ENCODE results near the gene LIPH. TPM values are rescaled to one million over a fixed set of nuclear protein-coding genes. Genes with fewer than 3 reads are reported as not detected.

LIPH gene
- total RNA-seq, 2 donors from 2014 or later: 2.0 to 4.5 TPM

DNA sequence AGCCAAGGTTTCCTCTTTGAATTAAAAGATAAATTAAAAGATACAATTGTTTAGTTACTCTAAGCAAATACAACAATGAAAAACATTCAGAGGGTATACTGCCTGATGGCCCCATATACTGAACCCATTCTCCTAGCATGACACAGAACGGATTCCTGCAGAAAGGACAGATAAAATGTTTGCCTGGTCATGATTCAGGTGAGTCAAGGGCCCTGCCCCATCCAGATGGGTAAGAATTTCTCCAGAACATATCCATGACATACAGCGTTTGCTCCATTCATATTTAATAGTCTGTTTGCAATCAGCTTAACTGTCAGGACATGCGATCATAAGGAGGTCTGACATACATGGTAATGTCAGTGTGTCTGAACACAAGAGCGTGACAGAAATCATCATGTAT, 62.1 kb downstream of the LIPH start:
- Histone ChIP-seq H3K27me3 (replicated peaks; ENCODE audit: insufficient read depth) (no peaks in the 10 kb centered on the region), H3K4me3 (no peak overlapping the region), H3K27ac (no peak overlapping the region), H3K4me1 (ENCODE audit: control insufficient read depth in 1 of 2, low read depth in 2 of 2) (no peaks in the 10 kb centered on the region), H3K36me3 (peaks cover 22% of the 10 kb centered on the region), H3K9me3 (no peaks in the 10 kb centered on the region)
- TF ChIP-seq, protein P1, sequence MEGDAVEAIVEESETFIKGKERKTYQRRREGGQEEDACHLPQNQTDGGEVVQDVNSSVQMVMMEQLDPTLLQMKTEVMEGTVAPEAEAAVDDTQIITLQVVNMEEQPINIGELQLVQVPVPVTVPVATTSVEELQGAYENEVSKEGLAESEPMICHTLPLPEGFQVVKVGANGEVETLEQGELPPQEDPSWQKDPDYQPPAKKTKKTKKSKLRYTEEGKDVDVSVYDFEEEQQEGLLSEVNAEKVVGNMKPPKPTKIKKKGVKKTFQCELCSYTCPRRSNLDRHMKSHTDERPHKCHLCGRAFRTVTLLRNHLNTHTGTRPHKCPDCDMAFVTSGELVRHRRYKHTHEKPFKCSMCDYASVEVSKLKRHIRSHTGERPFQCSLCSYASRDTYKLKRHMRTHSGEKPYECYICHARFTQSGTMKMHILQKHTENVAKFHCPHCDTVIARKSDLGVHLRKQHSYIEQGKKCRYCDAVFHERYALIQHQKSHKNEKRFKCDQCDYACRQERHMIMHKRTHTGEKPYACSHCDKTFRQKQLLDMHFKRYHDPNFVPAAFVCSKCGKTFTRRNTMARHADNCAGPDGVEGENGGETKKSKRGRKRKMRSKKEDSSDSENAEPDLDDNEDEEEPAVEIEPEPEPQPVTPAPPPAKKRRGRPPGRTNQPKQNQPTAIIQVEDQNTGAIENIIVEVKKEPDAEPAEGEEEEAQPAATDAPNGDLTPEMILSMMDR (IDR thresholded peaks at IDR 0.05): no peak
- DNase-seq (ENCODE audit: low spot score): no peak
- ATAC-seq (ENCODE audit: insufficient number of reproducible peaks, low FRiP score, low read depth): no peak

DNA sequence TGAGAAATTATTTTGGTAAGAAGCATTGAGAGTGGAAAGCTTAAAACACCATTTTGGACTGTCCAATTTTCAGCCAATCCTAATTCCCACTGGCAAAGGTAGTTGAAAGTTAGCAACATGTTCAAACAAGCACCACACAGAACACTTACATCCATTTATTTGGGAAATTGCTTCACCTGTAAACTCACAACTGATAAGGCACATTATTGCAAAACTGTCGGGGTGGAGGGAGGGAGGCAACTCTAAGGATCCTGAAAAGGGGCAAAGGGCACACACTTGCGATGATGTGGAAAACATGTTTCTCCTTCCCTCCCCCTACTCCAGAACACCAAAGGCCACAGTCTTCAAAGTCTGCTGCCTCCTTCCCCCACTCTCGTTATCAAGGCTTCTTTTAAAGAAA, 62.9 kb downstream of the LIPH start:
- no peak for DNase-seq (ENCODE audit: low spot score)
- H3K36me3 ChIP-seq: peaks cover 17% of the 10 kb centered on the region

DNA sequence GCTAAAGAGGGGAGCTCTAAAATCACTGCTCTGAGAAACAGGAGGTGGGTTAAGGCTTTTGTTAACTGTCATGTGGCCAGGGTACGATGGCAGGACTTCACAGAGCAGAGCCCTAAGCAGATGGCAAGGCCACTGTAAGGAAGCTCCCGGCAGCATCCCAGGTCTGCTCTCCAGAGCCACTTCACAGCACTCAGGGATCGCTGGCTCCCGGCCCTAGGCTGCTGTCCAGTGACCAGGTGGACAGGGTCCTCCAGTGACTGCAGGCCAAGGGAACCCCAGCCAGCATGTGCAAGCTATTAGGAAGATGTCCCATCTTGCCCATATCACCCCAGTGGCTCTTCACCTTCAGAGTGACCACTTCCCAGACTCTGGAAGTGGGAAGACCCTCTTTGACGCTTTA, 63.9 kb downstream of the LIPH start:
- no peak overlapping the region for H3K4me3 ChIP-seq
- TF ChIP-seq, protein P1 (IDR thresholded peaks at IDR 0.05): no peak
- H3K27ac ChIP-seq: no peak overlapping the region
- H3K36me3 ChIP-seq: peaks cover 17% of the 10 kb centered on the region
- no peaks in the 10 kb centered on the region for H3K27me3 ChIP-seq (replicated peaks; ENCODE audit: insufficient read depth)
- H3K4me1 ChIP-seq (ENCODE audit: control insufficient read depth in 1 of 2, low read depth in 2 of 2): no peaks in the 10 kb centered on the region
- ATAC-seq (ENCODE audit: insufficient number of reproducible peaks, low FRiP score, low read depth) (no peak), DNase-seq (ENCODE audit: low spot score) (no peak)
- no peaks in the 10 kb centered on the region for H3K9me3 ChIP-seq

More for the DNA sequence above, 62.9 kb downstream of the LIPH start:
- TF ChIP-seq, protein P1 (IDR thresholded peaks at IDR 0.05): no peak
- no peak overlapping the region for H3K4me3 ChIP-seq
- no peaks in the 10 kb centered on the region for H3K4me1 ChIP-seq (ENCODE audit: control insufficient read depth in 1 of 2, low read depth in 2 of 2)
- H3K27ac ChIP-seq: no peak overlapping the region
- no peak for ATAC-seq (ENCODE audit: insufficient number of reproducible peaks, low FRiP score, low read depth)
- H3K9me3 ChIP-seq: no peaks in the 10 kb centered on the region
- H3K27me3 ChIP-seq (replicated peaks; ENCODE audit: insufficient read depth): no peaks in the 10 kb centered on the region

DNA sequence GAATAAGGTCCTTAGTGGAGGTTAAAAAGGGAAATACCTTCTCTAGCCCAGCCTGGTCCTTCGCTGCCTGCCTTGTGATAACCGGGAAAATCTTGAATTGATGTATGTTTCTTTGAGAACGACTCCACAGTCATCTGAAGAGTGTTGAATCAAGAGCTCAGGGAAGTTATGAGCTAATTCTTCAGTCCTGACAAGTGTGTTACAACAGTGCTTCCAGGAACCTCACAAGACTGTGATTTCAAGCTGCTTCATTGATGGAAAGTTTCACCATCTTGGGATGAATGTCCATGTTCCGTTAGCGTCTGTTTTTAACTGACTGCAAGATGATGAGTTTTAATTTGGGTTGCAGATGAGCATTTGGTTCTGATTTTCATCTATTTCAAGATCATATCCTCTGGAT, 66.0 kb downstream of the LIPH start:
- Histone ChIP-seq H3K27ac (no peak overlapping the region), H3K4me1 (ENCODE audit: control insufficient read depth in 1 of 2, low read depth in 2 of 2) (no peaks in the 10 kb centered on the region), H3K27me3 (replicated peaks; ENCODE audit: insufficient read depth) (no peaks in the 10 kb centered on the region), H3K4me3 (no peak overlapping the region), H3K9me3 (no peaks in the 10 kb centered on the region), H3K36me3 (peaks cover 21% of the 10 kb centered on the region)
- DNase-seq (ENCODE audit: low spot score): no peak
- ATAC-seq (ENCODE audit: insufficient number of reproducible peaks, low FRiP score, low read depth): no peak
- TF ChIP-seq, protein P1 (IDR thresholded peaks at IDR 0.05): no peak

DNA sequence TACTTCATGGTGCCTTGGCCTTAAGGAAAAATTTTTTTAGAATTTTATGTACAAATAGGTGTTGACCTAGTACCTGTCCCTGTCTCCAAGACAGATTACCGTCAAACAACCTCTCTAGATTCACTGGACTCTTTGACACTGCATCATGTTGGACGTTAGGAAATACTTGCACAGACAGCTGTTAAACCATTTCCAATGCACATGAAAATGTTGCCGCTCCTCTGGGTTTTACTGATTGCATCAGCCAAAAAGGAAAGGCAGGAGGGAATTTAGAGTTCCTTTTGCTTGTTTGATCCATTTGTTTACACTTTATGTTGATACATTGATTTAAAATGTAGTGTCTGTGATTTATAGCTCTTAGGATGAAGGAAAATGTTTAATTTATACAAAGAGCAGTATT, 68.1 kb downstream of the LIPH start:
- H3K4me3 ChIP-seq: no peak overlapping the region
- H3K9me3 ChIP-seq: no peaks in the 10 kb centered on the region
- no peak overlapping the region for H3K27ac ChIP-seq
- TF ChIP-seq, protein P1 (IDR thresholded peaks at IDR 0.05): no peak
- DNase-seq (ENCODE audit: low spot score): no peak
- H3K27me3 ChIP-seq (replicated peaks; ENCODE audit: insufficient read depth): no peaks in the 10 kb centered on the region
- no peaks in the 10 kb centered on the region for H3K4me1 ChIP-seq (ENCODE audit: control insufficient read depth in 1 of 2, low read depth in 2 of 2)
- no peak for ATAC-seq (ENCODE audit: insufficient number of reproducible peaks, low FRiP score, low read depth)
- peaks cover 8% of the 10 kb centered on the region for H3K36me3 ChIP-seq

Measured in thoracic aorta (tissue), 2 donors.